VCaP (cell line): ENCODE data around the gene DIS3L2.
"Not testable (repeated sequence)": the region's sequence is repeated elsewhere in the genome, so short reads cannot be mapped to it uniquely, and the experiment has no call there.

Experiments used
- H3K27ac ChIP-seq: fragments of 450-650 bp; 2 replicates; pipeline ENCODE4 v1.5.1; 2017
- CTCF ChIP-seq: fragments of 450-650 bp; conservative IDR thresholded peaks from 2 replicates; pipeline ENCODE4 v1.5.1; 2017; ENCODE audit warnings: mild to moderate bottlenecking, moderate library complexity

DIS3L2 gene

GRCh38 chr2:232310696-232311095 is 349.2 kb downstream of the DIS3L2 start:
- no peak overlapping the region for H3K27ac ChIP-seq
- TF ChIP-seq CTCF, result no peak

- H3K27ac ChIP-seq, result not testable (repeated sequence)
These were observed 352.1 kb downstream of the DIS3L2 start for GRCh38 chr2:232313645-232314044.

- H3K27ac ChIP-seq, result peak overlapping the region; percentile 66
- no peak for TF ChIP-seq CTCF
These were observed 353.8 kb downstream of the DIS3L2 start for GRCh38 chr2:232315049-232315922.

GRCh38 chr2:232315923-232316299 is 354.4 kb downstream of the DIS3L2 start:
- H3K27ac ChIP-seq, result peak overlapping the region; percentile 66
- no peak for TF ChIP-seq CTCF

GRCh38 chr2:232316461-232317330 is 355.2 kb downstream of the DIS3L2 start:
- H3K27ac ChIP-seq, result peak overlapping the region; percentile 66
- no peak for TF ChIP-seq CTCF

- no peak for TF ChIP-seq CTCF
- H3K27ac ChIP-seq, result peak overlapping the region; percentile 91
These were observed 356.8 kb downstream of the DIS3L2 start for GRCh38 chr2:232318169-232318855.

- peak overlapping the region; percentile 91 for H3K27ac ChIP-seq
- TF ChIP-seq CTCF, result no peak
These were observed 357.7 kb downstream of the DIS3L2 start for GRCh38 chr2:232319067-232319802.
